K562 (cell line): ENCODE results near the gene IGLL1. TPM values are rescaled to one million over a fixed set of nuclear protein-coding genes. Genes with fewer than 3 reads are reported as not detected.
A peak's percentile ranks its signal among the peaks of the same experiment; 100 is the strongest.

Experiments used
- ATAC-seq: fragments of 200-7000 bp; cut with Tn5 transposase; 3 replicates; pipeline ENCODE4 v1.9.1; 2020; ENCODE audit warnings: moderate library complexity
- BruUV-seq: library from RNA; stranded (reverse); fragments of 400-500 nt; replicated peaks from 2 replicates; lab custom pipeline; 2021; lab: Mats Ljungman, UMichigan
- CTCF ChIA-PET: fragments of 300-600 bp; formaldehyde crosslinking; extraction: SDS; loops from one replicate; lab custom pipeline; 2021; ENCODE audit warnings: low intra/inter-chr PET ratio; lab: Yijun Ruan, JAX
- POLR2A ChIA-PET: fragments of 300-600, 350-650 bp; sonication (Branson Sonifier 250); formaldehyde crosslinking; extraction: SDS; loops from one replicate; lab custom pipeline; 2021; ENCODE audit warnings: antibody characterized with exemption, inconsistent platforms; lab: Yijun Ruan, JAX
- DNase-seq, 4 experiments: peaks; one replicate each; pipeline versions ENCODE4 v3.0.0 to v3.0.0-alpha.2; 2011 to 2018; ENCODE audit warnings: low spot score in 3 of 4, mixed read lengths in 3 of 4; ENCODE audit errors: extremely low read depth in 1 of 4
- FAIRE-seq: peaks from 2 replicates; lab custom pipeline; 2011; peaks lifted over from hg19 to GRCh38; lab: Jason Lieb, UNC
- H2AFZ ChIP-seq: 2 replicates; pipeline ENCODE4 v1.6.0; 2011; ENCODE audit warnings: low read depth, low read length, control low read depth, inconsistent platforms
- H3K27ac ChIP-seq: fragments of 200-600 bp; 3 replicates; pipeline ENCODE4 v1.8.0; 2011; ENCODE audit warnings: low read depth, mild to moderate bottlenecking, control low read depth, inconsistent platforms, low read length, moderate library complexity, mixed read lengths; ENCODE audit errors: extremely low read depth
- H3K27me3 ChIP-seq, 2 experiments: fragments of 300-600 bp in 1 of 2; 2 replicates in 1 of 2; 3 replicates in 1 of 2; pipeline versions ENCODE4 v1.6.0 to v1.8.0; 2011; ENCODE audit warnings: inconsistent platforms in 2 of 2, low read length in 2 of 2, mild to moderate bottlenecking in 1 of 2, mixed read lengths in 1 of 2, moderate library complexity in 1 of 2; ENCODE audit not compliant: control insufficient read depth in 2 of 2, insufficient read depth in 2 of 2
- H3K36me3 ChIP-seq: fragments of 300-600 bp; 3 replicates; pipeline ENCODE4 v1.8.0; 2011; ENCODE audit warnings: mild to moderate bottlenecking, low read length, inconsistent platforms; ENCODE audit not compliant: control insufficient read depth, insufficient read depth
- H3K4me1 ChIP-seq, 2 experiments: fragments of 200-600 bp in 1 of 2; replicated peaks in 1 of 2; 2 replicates in 1 of 2; 3 replicates in 1 of 2; pipeline versions ENCODE4 v1.5.1 to v1.8.0; 2011; ENCODE audit warnings: inconsistent platforms in 2 of 2, low read length in 2 of 2, mild to moderate bottlenecking in 1 of 2, mixed read lengths in 1 of 2, moderate library complexity in 1 of 2; ENCODE audit not compliant: control insufficient read depth in 2 of 2, insufficient read depth in 2 of 2
- H3K4me2 ChIP-seq: 2 replicates; pipeline ENCODE4 v1.6.1; 2011; ENCODE audit warnings: low read length, control low read depth, inconsistent platforms, mixed read lengths; ENCODE audit not compliant: insufficient read depth
- H3K4me3 ChIP-seq: fragments of 200-600 bp; sonication (generic), shearing (Covaris generic); 2 replicates; pipeline ENCODE4 v1.5.1; 2016; ENCODE audit warnings: control low read depth, inconsistent platforms
- H3K79me2 ChIP-seq: fragments of 200-600 bp; 3 replicates; pipeline ENCODE4 v1.8.0; 2011; ENCODE audit warnings: low read length, inconsistent platforms; ENCODE audit not compliant: control insufficient read depth, insufficient read depth
- H3K9ac ChIP-seq, 2 experiments: 2 replicates each; pipeline versions ENCODE4 v1.6.0 to v1.6.1; 2011; ENCODE audit warnings: low read depth in 2 of 2, low read length in 2 of 2, control low read depth in 1 of 2, inconsistent platforms in 1 of 2, mild to moderate bottlenecking in 1 of 2, mixed read lengths in 1 of 2; ENCODE audit not compliant: insufficient read depth in 1 of 2
- H3K9me1 ChIP-seq: one replicate; pipeline ENCODE4 v1.6.0; 2011; ENCODE audit warnings: inconsistent platforms, mild to moderate bottlenecking, low read length, moderate library complexity; ENCODE audit not compliant: control insufficient read depth, insufficient read depth
- H3K9me3 ChIP-seq: replicated peaks from 2 replicates; pipeline ENCODE4 v1.5.1; 2011; ENCODE audit warnings: low read depth, low read length, inconsistent platforms; ENCODE audit not compliant: control insufficient read depth, insufficient read depth
- H4K20me1 ChIP-seq: replicated peaks from 2 replicates; pipeline ENCODE4 v1.6.1; 2011; ENCODE audit warnings: low read length, inconsistent platforms, mixed read lengths; ENCODE audit not compliant: control insufficient read depth, insufficient read depth
- ADNP ChIP-seq: fragments of 200-800 bp; sonication (Bioruptor generic); IDR thresholded peaks from 2 replicates; pipeline ENCODE4 v1.6.1; 2016; ENCODE audit warnings: missing genetic modification characterization, missing compliant biosample characterization
- CTBP1 ChIP-seq: fragments of 450-650 bp; IDR thresholded peaks from 2 replicates; pipeline ENCODE4 v1.6.1; 2016; ENCODE audit warnings: borderline replicate concordance
- RBM22 ChIP-seq: fragments of 200-400 bp; formaldehyde crosslinking; IDR thresholded peaks from 2 replicates; pipeline ENCODE4 v1.6.1; 2018; ENCODE audit warnings: low read length, low read depth; ENCODE audit not compliant: poor library complexity, severe bottlenecking
- WGBS: fragments of 100-300 bp; shearing (Covaris generic); methylation state at CpG from one replicate; pipeline ENCODE4 v1.1.6; 2016; ENCODE audit warnings: low coverage, mixed read lengths; ENCODE audit not compliant: insufficient coverage; ENCODE audit errors: missing lambda C conversion rate; 5-methylcytosine and 5-hydroxymethylcytosine counted together
- in situ Hi-C: fragments of 300-500 bp; cut with MboI; formaldehyde crosslinking; loops from 4 replicates; pipeline ENCODE4 v1.15.0; 2018; ENCODE audit warnings: inconsistent platforms, mixed read lengths
- intact Hi-C: fragments of 100-400 bp; cut with micrococcal nuclease; formaldehyde crosslinking; loops from 2 replicates; pipeline ENCODE4 v1.14.2; 2022
- polyA plus RNA-seq, 8 experiments: library from polyadenylated mRNA; depleted of rRNA in 4 of 8; stranded (reverse) in 5 of 8; unstranded in 3 of 8; fragments of >200 nt; fragmentation: Nextera tagmentation in 2 of 8; fragmentation: Illumina TruSeq in 1 of 8; extraction: Ambion mirVana in 2 of 8; extraction: Trizol in 1 of 8; gene quantifications; 2 replicates each; pipeline versions ENCODE4 v1.2.1 to v1.2.3, GENCODE V29; 2011 to 2014; ENCODE audit warnings: inconsistent platforms in 1 of 8, missing spikeins in 1 of 8
- total RNA-seq, 7 experiments: library from RNA; depleted of rRNA in 6 of 7; stranded (reverse); fragments of >200 nt in 6 of 7; fragmentation: Illumina TruSeq in 2 of 7; extraction: Trizol in 2 of 7; gene quantifications; 2 replicates each; pipeline versions ENCODE4 v1.2.1 to v1.2.3, GENCODE V29; 2011 to 2021; ENCODE audit warnings: low replicate concordance in 1 of 7
- TF ChIP-seq, protein P1 (sequence below): fragments of 450-650 bp; IDR thresholded peaks from 2 replicates; pipeline ENCODE4 v1.6.1; 2016; ENCODE audit warnings: mild to moderate bottlenecking, moderate library complexity
- TF ChIP-seq, protein P2 (sequence below): fragments of 250-450 bp; sonication (Bioruptor Pico); IDR thresholded peaks from 2 replicates; pipeline ENCODE4 v1.6.1; 2021; ENCODE audit warnings: mild to moderate bottlenecking

IGLL1 gene
- total and polyA plus RNA-seq, 9 of the 15 experiments (the other 6 are each of a cell fraction or from before 2014, with no cell fraction given): 0.10 to 0.32 (median 0.20) TPM; not detected in 6

DNA sequence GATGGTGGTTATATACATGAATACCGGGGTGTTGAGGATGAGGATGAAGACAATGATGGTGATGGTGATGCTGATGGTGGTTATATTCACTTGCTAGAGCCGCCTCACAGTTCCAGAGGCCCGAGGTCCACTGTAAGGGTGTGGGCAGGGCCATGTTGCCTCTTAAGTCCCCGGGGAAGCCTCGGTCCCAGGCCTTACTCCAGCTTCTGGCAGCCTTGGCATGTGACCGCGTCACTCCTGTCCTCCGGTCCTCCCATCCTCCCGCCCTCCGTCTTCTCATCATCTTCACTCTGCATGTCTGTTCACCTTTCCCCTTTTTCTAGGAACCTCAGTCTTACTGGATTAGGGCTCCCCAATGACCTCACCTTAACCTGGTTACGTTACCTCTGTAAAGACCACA is 54.6 kb downstream of the IGLL1 start:
- Histone ChIP-seq H3K4me1 (peaks cover 10 to 28% of the 10 kb centered on the region in 2 experiments), H3K79me2 (no peaks in the 10 kb centered on the region), H3K9me3 (no peaks in the 10 kb centered on the region), H2AFZ (no peak overlapping the region), H3K9me1 (no peaks in the 10 kb centered on the region), H3K9ac (no peak overlapping the region), H3K27me3 (no peaks in the 10 kb centered on the region), H3K27ac (no peak overlapping the region), H3K4me3 (no peak overlapping the region), H4K20me1 (no peaks in the 10 kb centered on the region), H3K36me3 (no peaks in the 10 kb centered on the region), H3K4me2 (no peak overlapping the region)
- no TSS peak for BruUV-seq
- DNase-seq (no peak), FAIRE-seq (no peak), ATAC-seq (no peak)
- in situ Hi-C loops (no loop called here), intact Hi-C loops (no loop called here)
- WGBS: 28% methylated on average over 11 of the region's 11 CpGs
- ChIA-PET POLR2A (no interaction called here), CTCF (no interaction called here)
- TF ChIP-seq, protein P1, sequence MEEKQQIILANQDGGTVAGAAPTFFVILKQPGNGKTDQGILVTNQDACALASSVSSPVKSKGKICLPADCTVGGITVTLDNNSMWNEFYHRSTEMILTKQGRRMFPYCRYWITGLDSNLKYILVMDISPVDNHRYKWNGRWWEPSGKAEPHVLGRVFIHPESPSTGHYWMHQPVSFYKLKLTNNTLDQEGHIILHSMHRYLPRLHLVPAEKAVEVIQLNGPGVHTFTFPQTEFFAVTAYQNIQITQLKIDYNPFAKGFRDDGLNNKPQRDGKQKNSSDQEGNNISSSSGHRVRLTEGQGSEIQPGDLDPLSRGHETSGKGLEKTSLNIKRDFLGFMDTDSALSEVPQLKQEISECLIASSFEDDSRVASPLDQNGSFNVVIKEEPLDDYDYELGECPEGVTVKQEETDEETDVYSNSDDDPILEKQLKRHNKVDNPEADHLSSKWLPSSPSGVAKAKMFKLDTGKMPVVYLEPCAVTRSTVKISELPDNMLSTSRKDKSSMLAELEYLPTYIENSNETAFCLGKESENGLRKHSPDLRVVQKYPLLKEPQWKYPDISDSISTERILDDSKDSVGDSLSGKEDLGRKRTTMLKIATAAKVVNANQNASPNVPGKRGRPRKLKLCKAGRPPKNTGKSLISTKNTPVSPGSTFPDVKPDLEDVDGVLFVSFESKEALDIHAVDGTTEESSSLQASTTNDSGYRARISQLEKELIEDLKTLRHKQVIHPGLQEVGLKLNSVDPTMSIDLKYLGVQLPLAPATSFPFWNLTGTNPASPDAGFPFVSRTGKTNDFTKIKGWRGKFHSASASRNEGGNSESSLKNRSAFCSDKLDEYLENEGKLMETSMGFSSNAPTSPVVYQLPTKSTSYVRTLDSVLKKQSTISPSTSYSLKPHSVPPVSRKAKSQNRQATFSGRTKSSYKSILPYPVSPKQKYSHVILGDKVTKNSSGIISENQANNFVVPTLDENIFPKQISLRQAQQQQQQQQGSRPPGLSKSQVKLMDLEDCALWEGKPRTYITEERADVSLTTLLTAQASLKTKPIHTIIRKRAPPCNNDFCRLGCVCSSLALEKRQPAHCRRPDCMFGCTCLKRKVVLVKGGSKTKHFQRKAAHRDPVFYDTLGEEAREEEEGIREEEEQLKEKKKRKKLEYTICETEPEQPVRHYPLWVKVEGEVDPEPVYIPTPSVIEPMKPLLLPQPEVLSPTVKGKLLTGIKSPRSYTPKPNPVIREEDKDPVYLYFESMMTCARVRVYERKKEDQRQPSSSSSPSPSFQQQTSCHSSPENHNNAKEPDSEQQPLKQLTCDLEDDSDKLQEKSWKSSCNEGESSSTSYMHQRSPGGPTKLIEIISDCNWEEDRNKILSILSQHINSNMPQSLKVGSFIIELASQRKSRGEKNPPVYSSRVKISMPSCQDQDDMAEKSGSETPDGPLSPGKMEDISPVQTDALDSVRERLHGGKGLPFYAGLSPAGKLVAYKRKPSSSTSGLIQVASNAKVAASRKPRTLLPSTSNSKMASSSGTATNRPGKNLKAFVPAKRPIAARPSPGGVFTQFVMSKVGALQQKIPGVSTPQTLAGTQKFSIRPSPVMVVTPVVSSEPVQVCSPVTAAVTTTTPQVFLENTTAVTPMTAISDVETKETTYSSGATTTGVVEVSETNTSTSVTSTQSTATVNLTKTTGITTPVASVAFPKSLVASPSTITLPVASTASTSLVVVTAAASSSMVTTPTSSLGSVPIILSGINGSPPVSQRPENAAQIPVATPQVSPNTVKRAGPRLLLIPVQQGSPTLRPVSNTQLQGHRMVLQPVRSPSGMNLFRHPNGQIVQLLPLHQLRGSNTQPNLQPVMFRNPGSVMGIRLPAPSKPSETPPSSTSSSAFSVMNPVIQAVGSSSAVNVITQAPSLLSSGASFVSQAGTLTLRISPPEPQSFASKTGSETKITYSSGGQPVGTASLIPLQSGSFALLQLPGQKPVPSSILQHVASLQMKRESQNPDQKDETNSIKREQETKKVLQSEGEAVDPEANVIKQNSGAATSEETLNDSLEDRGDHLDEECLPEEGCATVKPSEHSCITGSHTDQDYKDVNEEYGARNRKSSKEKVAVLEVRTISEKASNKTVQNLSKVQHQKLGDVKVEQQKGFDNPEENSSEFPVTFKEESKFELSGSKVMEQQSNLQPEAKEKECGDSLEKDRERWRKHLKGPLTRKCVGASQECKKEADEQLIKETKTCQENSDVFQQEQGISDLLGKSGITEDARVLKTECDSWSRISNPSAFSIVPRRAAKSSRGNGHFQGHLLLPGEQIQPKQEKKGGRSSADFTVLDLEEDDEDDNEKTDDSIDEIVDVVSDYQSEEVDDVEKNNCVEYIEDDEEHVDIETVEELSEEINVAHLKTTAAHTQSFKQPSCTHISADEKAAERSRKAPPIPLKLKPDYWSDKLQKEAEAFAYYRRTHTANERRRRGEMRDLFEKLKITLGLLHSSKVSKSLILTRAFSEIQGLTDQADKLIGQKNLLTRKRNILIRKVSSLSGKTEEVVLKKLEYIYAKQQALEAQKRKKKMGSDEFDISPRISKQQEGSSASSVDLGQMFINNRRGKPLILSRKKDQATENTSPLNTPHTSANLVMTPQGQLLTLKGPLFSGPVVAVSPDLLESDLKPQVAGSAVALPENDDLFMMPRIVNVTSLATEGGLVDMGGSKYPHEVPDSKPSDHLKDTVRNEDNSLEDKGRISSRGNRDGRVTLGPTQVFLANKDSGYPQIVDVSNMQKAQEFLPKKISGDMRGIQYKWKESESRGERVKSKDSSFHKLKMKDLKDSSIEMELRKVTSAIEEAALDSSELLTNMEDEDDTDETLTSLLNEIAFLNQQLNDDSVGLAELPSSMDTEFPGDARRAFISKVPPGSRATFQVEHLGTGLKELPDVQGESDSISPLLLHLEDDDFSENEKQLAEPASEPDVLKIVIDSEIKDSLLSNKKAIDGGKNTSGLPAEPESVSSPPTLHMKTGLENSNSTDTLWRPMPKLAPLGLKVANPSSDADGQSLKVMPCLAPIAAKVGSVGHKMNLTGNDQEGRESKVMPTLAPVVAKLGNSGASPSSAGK: no peak
- TF ChIP-seq ADNP (tag): no peak
- TF ChIP-seq, protein P2, sequence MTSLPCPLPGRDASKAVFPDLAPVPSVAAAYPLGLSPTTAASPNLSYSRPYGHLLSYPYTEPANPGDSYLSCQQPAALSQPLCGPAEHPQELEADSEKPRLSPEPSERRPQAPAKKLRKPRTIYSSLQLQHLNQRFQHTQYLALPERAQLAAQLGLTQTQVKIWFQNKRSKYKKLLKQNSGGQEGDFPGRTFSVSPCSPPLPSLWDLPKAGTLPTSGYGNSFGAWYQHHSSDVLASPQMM (CRISPR knock-in tag): no peak
- TF ChIP-seq CTBP1: 0 out of 2 replicates have a peak, but pooled peaks have one; percentile 16
- TF ChIP-seq RBM22: no peak
